HL-60/S4 treated with phorbol 12-myristate 13-acetate at 8.2 ng/mL for 4 days and 3 days (cell line): ENCODE results near the gene LRRIQ4.

Experiments
- in situ Hi-C: fragments of 300-500 bp; cut with MboI; formaldehyde crosslinking; loops from 2 replicates; pipeline ENCODE4 v1.15.0; 2022; ENCODE audit warnings: low sequenced_read_pairs

The LRRIQ4 gene

GRCh38 chr3:169812332-169813235 is at the start of gene LRRIQ4, which contains the start of gene LRRC34:
Gene LRRIQ4, plus strand, starts transcription at chr3:169812870. Its CDS starts 9,052 bp downstream, at chr3:169821922.
Gene LRRC34, minus strand, starts transcription at chr3:169812904. Its CDS starts 356 bp downstream, at chr3:169812548.
- in situ Hi-C loops = no loop called here

GRCh38 chr3:169764312-169764881 is 48.3 kb upstream of the LRRIQ4 start:
- in situ Hi-C loops = no loop called here

- in situ Hi-C loops = no loop called here
Observed at GRCh38 chr3:169764882-169765612, 47.6 kb upstream of the LRRIQ4 start, which contains the start of gene TERC. Gene TERC, minus strand, starts transcription at chr3:169765060.

GRCh38 chr3:169769287-169770181 is 43.1 kb upstream of the LRRIQ4 start, which contains the start of gene ACTRT3:
Gene ACTRT3, minus strand, starts transcription at chr3:169769561. Its CDS starts 41 bp downstream, at chr3:169769520.
- in situ Hi-C loops = no loop called here

- in situ Hi-C loops = no loop called here
Observed at GRCh38 chr3:169771497-169772304, 41.0 kb upstream of the LRRIQ4 start.

- in situ Hi-C loops = no loop called here
Observed at GRCh38 chr3:169772305-169772896, 40.3 kb upstream of the LRRIQ4 start.

GRCh38 chr3:169772897-169773816 is 39.5 kb upstream of the LRRIQ4 start, which contains the start of gene MYNN:
Gene MYNN, plus strand, starts transcription at chr3:169773396. Its CDS starts 900 bp downstream, at chr3:169774296.
- in situ Hi-C loops = no loop called here

- in situ Hi-C loops = no loop called here
Observed at GRCh38 chr3:169774186-169774585, 38.5 kb upstream of the LRRIQ4 start.

GRCh38 chr3:169777822-169778221 is 34.8 kb upstream of the LRRIQ4 start:
- in situ Hi-C loops = no loop called here

- in situ Hi-C loops = no loop called here
Observed at GRCh38 chr3:169780742-169781141, 31.9 kb upstream of the LRRIQ4 start.

- in situ Hi-C loops = no loop called here
Observed at GRCh38 chr3:169781209-169781855, 31.3 kb upstream of the LRRIQ4 start.

- in situ Hi-C loops = no loop called here
Observed at GRCh38 chr3:169787120-169787519, 25.6 kb upstream of the LRRIQ4 start.

GRCh38 chr3:169787791-169788190 is 24.9 kb upstream of the LRRIQ4 start:
- in situ Hi-C loops = no loop called here

- in situ Hi-C loops = no loop called here
Observed at GRCh38 chr3:169790219-169790618, 22.5 kb upstream of the LRRIQ4 start.

- in situ Hi-C loops = no loop called here
Observed at GRCh38 chr3:169790687-169791429, 21.8 kb upstream of the LRRIQ4 start.

- in situ Hi-C loops = no loop called here
Observed at GRCh38 chr3:169792359-169792758, 20.3 kb upstream of the LRRIQ4 start.

- in situ Hi-C loops = no loop called here
Observed at GRCh38 chr3:169804681-169805080, 8.0 kb upstream of the LRRIQ4 start.
